CD4-positive, alpha-beta T cell treated with Interleukin-6 for 4 hours (primary cell): ENCODE measurements around the gene CDCA7.
"Not testable (repeated sequence)": the region's sequence is repeated elsewhere in the genome, so short reads cannot be mapped to it uniquely, and the experiment has no call there.

Experiments used
- DNase-seq: peaks from one replicate; pipeline ENCODE4 v3.0.0-alpha.2; 2020; ENCODE audit warnings: mixed read lengths

The CDCA7 gene

GRCh38 chr2:173407176-173407575, 52.5 kb downstream of the CDCA7 start:
- DNase-seq: no peak

DNA sequence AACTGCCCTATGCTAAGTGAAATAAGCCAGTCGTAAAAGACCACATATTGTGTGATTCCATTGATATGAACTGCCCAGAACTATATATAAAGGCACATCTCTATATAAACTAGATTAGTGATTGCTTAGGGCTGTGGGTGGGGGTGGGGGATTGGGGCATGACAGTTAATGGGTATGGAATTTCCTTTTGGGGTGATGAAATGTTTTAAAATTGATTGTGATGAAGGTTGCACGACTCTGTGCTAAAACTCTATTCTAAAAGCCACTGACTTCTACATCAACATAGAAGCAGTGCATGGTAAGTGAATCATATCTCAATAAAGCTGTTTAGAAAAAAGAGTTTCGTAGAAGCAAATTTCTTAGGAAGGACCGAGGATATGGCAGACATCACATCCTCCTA, 53.0 kb downstream of the CDCA7 start:
- DNase-seq: no peak

GRCh38 chr2:173410579-173410978, 55.9 kb downstream of the CDCA7 start:
- DNase-seq: no peak

DNA sequence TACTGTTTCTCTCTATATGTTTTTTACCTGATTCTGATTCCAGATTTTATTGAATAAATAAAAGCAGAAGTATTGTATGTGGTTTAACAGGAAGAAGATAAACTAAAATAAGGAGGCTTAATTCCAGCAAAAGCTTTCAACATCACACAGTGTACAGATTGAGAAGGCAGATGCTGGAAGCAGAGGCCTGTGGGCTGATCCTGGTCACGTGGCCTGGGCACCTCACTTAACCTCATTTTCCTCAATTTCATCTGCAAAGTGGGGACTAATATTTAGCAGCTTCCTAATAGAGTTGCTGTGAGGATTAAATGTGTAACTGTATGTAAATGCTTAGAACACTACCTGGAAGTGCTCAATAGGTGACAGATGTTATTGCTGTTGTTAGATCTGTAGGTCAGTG, 58.0 kb downstream of the CDCA7 start:
- no peak for DNase-seq

- no peak for DNase-seq
These were observed 60.2 kb downstream of the CDCA7 start for GRCh38 chr2:173414823-173415322.

GRCh38 chr2:173415431-173416381, 61.0 kb downstream of the CDCA7 start:
- no peak for DNase-seq

DNA sequence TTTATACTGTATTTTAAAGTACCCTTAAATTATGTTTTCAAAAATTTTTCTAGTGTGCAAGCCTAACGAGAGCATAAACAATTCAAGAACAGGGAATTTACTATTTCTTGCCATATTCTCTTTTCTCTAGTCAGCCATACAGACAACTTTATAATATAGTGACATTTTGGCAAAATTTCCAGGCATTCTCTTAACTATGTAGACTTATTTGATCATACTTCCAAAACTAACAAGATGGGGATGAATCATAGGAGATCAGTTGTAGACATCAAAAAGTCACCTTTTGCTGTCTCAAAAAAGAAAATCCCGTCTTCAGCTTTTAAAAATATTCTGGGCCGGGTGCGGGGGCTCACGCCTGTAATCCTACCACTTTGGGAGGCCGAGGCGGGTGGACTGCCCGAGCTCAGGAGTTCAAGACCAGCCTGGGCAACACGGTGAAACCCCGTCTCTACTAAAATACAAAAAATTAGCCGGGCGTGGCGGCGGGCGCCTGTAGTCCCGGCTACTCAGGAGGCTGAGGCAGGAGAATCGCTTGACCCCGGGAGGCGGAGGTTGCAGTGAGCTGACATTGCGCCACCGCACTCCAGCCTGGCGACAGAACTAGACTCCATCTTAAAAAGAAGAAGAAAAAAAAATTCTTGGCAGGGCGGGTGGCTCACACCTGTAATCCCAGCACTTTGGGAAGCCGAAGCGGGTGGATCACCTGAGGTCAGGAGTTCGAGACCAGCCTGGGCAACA, 61.9 kb downstream of the CDCA7 start:
- not testable (repeated sequence) for DNase-seq

DNA sequence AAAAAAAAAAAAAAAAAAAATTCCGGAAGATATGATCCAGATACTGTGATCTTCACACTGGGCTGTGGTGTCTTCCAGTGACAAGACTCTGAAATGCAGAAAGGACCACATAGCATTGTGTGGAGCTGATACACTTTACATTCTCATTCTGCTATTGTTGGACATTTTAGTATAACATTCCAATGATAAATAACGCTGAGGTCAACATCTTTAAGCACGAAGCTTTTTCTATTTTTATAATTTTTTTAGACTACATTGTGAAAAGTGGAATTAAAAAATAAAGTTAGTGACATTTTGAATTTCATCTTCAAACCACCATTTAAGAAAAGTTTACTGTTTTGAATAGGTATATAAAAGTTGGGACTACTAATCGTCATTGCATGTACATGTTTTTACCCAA, 62.7 kb downstream of the CDCA7 start:
- no peak for DNase-seq

- DNase-seq: no peak
These were observed 63.1 kb downstream of the CDCA7 start for GRCh38 chr2:173417802-173418201.
